GM12874 (cell line): ENCODE measurements around the gene LIG4.

Experiments used
- CTCF ChIP-seq: IDR thresholded peaks from 2 replicates; pipeline ENCODE4 v1.5.1; 2011; ENCODE audit warnings: low read depth, mild to moderate bottlenecking, control low read depth, low read length, moderate library complexity; ENCODE audit not compliant: insufficient read depth

The LIG4 gene

GRCh38 chr13:108225440-108225839, 10.1 kb upstream of the LIG4 start:
- TF ChIP-seq CTCF = no peak

GRCh38 chr13:108223687-108224503, 8.6 kb upstream of the LIG4 start:
- TF ChIP-seq CTCF = no peak

DNA sequence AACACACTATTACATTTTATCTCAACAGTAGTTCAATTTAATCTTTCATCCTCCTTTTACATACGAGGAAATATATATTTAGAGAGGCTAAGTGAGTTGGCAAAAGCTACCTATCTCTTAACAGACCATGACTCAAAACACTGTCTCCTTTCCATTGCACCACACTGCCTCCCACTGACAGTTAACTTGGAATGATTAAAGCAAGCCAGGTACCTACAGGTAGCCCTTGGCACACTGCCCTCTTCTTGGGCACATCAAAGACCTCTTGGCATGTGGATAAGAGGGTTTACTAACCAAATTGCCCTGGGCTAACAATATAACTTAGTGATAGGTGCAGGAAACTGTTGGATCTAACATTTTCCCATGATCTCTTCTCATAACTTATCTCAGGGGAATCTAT, 4.7 kb upstream of the LIG4 start:
- TF ChIP-seq CTCF = no peak

DNA sequence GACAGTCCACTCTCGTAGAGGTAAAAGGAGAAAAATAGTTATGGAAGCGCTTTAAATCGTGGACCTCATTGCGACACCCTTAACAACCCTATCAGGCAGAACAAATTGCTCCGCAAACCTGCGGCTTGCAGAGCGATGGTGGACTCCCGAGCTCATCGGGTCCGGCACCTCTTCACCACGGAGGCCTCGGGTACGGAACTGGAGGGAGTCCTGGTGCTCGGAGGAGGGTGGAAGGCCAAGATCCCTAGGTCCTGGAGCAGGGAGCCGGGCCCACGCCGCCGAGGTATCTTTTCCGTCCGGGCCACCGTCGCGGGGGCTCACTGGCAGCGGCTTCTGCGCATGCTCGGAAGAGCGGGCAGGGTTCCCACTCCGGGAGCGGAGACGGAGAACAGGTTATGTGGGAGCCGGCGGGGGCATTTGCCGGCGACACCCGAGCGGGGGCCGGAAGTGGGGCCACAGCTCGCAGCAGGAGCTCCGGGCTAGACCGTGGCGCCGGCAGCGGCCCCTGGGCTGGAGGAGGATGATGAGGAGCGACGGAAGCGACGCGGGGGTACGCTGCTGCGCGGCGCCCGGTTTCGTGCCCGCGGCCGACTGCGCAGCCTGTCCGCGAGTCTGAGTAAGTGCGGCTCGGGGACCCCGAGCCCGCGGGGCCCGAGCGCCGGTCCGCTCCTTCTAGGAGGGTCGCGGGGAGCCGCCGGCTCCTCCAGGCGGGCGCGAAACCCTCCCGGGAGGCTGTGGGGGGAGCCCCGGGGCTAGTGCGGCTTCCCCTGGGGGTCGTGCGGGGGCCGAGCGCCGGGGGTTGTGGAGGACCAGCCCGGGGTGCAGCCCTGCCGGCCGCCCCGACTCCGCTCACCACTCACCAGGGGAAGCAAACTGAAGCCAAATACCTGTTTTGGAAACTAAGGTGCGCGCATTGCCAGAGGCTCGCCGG, 3.0 kb upstream of the LIG4 start, which contains the start of gene ABHD13:
TSS of gene ABHD13 (plus strand) at position 349 of the 931 bp plus-strand sequence. CDS start 10,827 bp downstream, outside the sequence.
- TF ChIP-seq CTCF = no peak

DNA sequence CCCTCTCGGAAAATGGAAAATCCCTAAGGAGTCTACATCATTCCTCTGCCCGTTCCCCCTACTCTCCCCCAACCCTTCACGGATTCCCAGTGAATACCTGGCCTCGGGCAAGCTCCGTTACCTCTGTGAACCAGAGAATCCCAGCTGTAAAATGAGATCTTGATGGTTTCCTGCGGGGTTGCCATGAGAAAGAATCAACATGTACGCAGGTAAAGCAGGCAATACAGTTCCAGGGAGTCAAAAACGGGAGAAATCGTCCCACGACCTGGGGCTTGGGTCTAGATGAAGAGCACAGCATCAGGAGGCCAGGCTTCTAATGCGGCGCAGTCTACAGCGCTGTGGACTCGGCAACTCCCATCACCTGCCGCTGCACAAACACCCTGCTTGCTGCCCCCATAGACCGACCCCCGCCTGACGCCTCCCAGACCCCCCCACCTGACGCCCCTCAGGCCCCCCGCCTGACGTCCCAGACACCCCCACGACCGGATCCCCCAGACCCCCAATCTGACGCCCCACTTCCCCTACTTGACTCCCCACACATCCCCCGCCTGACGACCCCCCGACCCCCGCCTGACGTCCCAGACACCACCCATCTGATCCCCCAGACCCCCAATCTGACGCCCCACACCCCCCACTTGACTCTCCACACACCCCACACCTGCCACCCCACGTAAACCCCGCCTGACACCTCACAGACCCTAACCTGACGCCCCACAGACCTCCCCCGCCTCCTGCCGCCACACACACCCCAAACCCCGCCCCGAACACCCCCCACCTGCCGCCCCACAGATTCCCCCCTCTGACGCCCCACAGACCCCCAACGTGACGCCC, 680 bp downstream of the LIG4 start:
- TF ChIP-seq CTCF = no peak

DNA sequence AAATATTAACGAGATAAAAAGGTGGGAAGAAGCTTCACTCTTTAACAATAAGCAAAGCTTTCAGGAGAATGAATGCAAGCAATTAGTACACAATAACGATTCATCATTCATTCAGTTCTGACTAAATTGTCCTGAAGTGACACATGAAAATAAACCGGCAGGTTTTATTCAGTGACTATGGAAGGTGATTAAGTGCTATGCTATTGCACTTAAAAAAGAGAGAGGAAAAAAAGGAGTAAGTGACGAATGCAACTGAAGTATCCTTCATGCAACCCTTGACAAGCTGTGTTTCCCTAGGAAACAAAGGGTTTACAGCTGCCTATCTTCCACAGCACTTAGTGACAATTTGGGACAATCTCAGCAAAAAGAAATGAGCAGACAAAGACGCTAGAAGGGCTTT, 1.4 kb downstream of the LIG4 start:
- no peak for TF ChIP-seq CTCF
